Neural progenitor cell (in vitro differentiated cells): Measurements from ENCODE around the gene FREM2. TPM values are rescaled to one million over a fixed set of nuclear protein-coding genes. Genes with fewer than 3 reads are reported as not detected.

Experiments used
- DNase-seq: peaks from one replicate; pipeline ENCODE4 v3.0.0-alpha.2; 2016; ENCODE audit warnings: low spot score
- H2AFZ ChIP-seq: fragments of 200-600 bp; sonication (generic); replicated peaks from 2 replicates; pipeline ENCODE4 v1.6.1; 2016; ENCODE audit warnings: antibody characterized with exemption
- H3F3A ChIP-seq: fragments of 200-600 bp; sonication (generic); 2 replicates; pipeline ENCODE4 v1.6.1; 2016; ENCODE audit warnings: antibody characterized with exemption, low read depth
- H3K27ac ChIP-seq: fragments of 200-600 bp; sonication (generic); 2 replicates; pipeline ENCODE4 v1.5.1; 2016; ENCODE audit warnings: mild to moderate bottlenecking
- H3K27me3 ChIP-seq: fragments of 200-600 bp; sonication (generic); 2 replicates; pipeline ENCODE4 v1.6.1; 2016; ENCODE audit warnings: mild to moderate bottlenecking, moderate library complexity
- H3K36me3 ChIP-seq: fragments of 200-600 bp; sonication (generic); 2 replicates; pipeline ENCODE4 v1.5.1; 2016
- H3K4me1 ChIP-seq: fragments of 200-600 bp; sonication (generic); 2 replicates; pipeline ENCODE4 v1.6.1; 2016; ENCODE audit warnings: mixed run types
- H3K4me2 ChIP-seq: fragments of 200-600 bp; sonication (generic); 2 replicates; pipeline ENCODE4 v1.6.1; 2016
- H3K4me3 ChIP-seq: fragments of 200-600 bp; sonication (generic); 2 replicates; pipeline ENCODE4 v1.5.1; 2016
- H3K79me2 ChIP-seq: fragments of 200-600 bp; sonication (generic); 2 replicates; pipeline ENCODE4 v1.6.1; 2016; ENCODE audit warnings: low read depth
- H3K9ac ChIP-seq: fragments of 200-600 bp; sonication (generic); 2 replicates; pipeline ENCODE4 v1.6.1; 2016
- H3K9me3 ChIP-seq: fragments of 200-600 bp; sonication (generic); 2 replicates; pipeline ENCODE4 v1.5.1; 2016; ENCODE audit warnings: low read depth
- H4K20me1 ChIP-seq: fragments of 200-600 bp; sonication (generic); 2 replicates; pipeline ENCODE4 v1.6.1; 2016; ENCODE audit warnings: low read depth
- H3K27ac Mint-ChIP-seq: 3 replicates; pipeline ENCODE4 v1.8.0; 2021; ENCODE audit warnings: mixed read lengths
- H3K27me3 Mint-ChIP-seq: 2 replicates; pipeline ENCODE4 v1.8.0; 2022; ENCODE audit warnings: low read depth, mild to moderate bottlenecking, inconsistent platforms, moderate library complexity, mixed read lengths; ENCODE audit not compliant: insufficient read depth
- H3K36me3 Mint-ChIP-seq: 3 replicates; pipeline ENCODE4 v1.8.0; 2021; ENCODE audit warnings: mixed read lengths
- H3K4me1 Mint-ChIP-seq: 3 replicates; pipeline ENCODE4 v1.8.0; 2021; ENCODE audit warnings: mixed read lengths
- H3K4me3 Mint-ChIP-seq: 3 replicates; pipeline ENCODE4 v1.8.0; 2021; ENCODE audit warnings: mild to moderate bottlenecking, moderate library complexity, mixed read lengths
- H3K9me3 Mint-ChIP-seq: 3 replicates; pipeline ENCODE4 v1.8.0; 2020; ENCODE audit warnings: mixed read lengths
- EZH2 ChIP-seq: fragments of 200-600 bp; sonication (generic); IDR thresholded peaks from 2 replicates; pipeline ENCODE4 v1.6.1; 2017; ENCODE audit warnings: antibody characterized with exemption, mild to moderate bottlenecking, moderate library complexity
- EZH2phosphoT487 ChIP-seq: fragments of 200-600 bp; sonication (generic); IDR thresholded peaks from 2 replicates; pipeline ENCODE4 v1.6.1; 2017; ENCODE audit warnings: antibody characterized with exemption
- total RNA-seq: library from RNA; depleted of rRNA; stranded (reverse); fragments of >200 nt; gene quantifications from 2 replicates; pipeline ENCODE4 v1.2.3, GENCODE V29; 2015; ENCODE audit warnings: low replicate concordance
- TF ChIP-seq, protein P1 (sequence below): fragments of 200-600 bp; sonication (generic); IDR thresholded peaks from 2 replicates; pipeline ENCODE4 v1.5.1; 2017; ENCODE audit warnings: antibody characterized with exemption, mild to moderate bottlenecking

Gene FREM2
- total RNA-seq, 1 donor from 2014 or later = 21.3 TPM

- Histone ChIP-seq H3K36me3 (no peaks in the 10 kb centered on the region), H3K4me1 (peaks cover 8% of the 10 kb centered on the region), H3K79me2 (no peaks in the 10 kb centered on the region), H3K4me2 (no peak overlapping the region), H3K27me3 (no peaks in the 10 kb centered on the region), H2AFZ (no peak overlapping the region), H3K27ac (no peak overlapping the region), H3F3A (no peaks in the 10 kb centered on the region), H4K20me1 (no peaks in the 10 kb centered on the region), H3K9ac (no peak overlapping the region), H3K9me3 (no peaks in the 10 kb centered on the region), H3K4me3 (no peak overlapping the region)
- Mint-ChIP-seq H3K27me3 (peaks cover 2% of the 10 kb centered on the region), H3K4me3 (no peak overlapping the region), H3K36me3 (peaks cover 4% of the 10 kb centered on the region), H3K4me1 (no peaks in the 10 kb centered on the region), H3K27ac (no peak overlapping the region), H3K9me3 (no peaks in the 10 kb centered on the region)
- no peak for TF ChIP-seq EZH2
- TF ChIP-seq EZH2phosphoT487 = no peak
- TF ChIP-seq, protein P1, sequence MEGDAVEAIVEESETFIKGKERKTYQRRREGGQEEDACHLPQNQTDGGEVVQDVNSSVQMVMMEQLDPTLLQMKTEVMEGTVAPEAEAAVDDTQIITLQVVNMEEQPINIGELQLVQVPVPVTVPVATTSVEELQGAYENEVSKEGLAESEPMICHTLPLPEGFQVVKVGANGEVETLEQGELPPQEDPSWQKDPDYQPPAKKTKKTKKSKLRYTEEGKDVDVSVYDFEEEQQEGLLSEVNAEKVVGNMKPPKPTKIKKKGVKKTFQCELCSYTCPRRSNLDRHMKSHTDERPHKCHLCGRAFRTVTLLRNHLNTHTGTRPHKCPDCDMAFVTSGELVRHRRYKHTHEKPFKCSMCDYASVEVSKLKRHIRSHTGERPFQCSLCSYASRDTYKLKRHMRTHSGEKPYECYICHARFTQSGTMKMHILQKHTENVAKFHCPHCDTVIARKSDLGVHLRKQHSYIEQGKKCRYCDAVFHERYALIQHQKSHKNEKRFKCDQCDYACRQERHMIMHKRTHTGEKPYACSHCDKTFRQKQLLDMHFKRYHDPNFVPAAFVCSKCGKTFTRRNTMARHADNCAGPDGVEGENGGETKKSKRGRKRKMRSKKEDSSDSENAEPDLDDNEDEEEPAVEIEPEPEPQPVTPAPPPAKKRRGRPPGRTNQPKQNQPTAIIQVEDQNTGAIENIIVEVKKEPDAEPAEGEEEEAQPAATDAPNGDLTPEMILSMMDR = no peak
- no peak for DNase-seq
Measured at GRCh38 chr13:38844581-38844980, 157.7 kb downstream of the FREM2 start.

- Mint-ChIP-seq H3K4me1 (no peaks in the 10 kb centered on the region), H3K27ac (no peak overlapping the region), H3K4me3 (no peak overlapping the region), H3K36me3 (peaks cover 12% of the 10 kb centered on the region), H3K9me3 (no peaks in the 10 kb centered on the region), H3K27me3 (no peaks in the 10 kb centered on the region)
- Histone ChIP-seq H3K9me3 (no peaks in the 10 kb centered on the region), H3K36me3 (no peaks in the 10 kb centered on the region), H2AFZ (no peak overlapping the region), H3K27me3 (no peaks in the 10 kb centered on the region), H4K20me1 (no peaks in the 10 kb centered on the region), H3K27ac (no peak overlapping the region), H3K4me2 (no peak overlapping the region), H3K79me2 (no peaks in the 10 kb centered on the region), H3K4me3 (no peak overlapping the region), H3K4me1 (no peaks in the 10 kb centered on the region), H3K9ac (no peak overlapping the region), H3F3A (no peaks in the 10 kb centered on the region)
- DNase-seq = no peak
- TF ChIP-seq EZH2phosphoT487 (no peak), EZH2 (no peak)
- TF ChIP-seq, protein P1 = no peak
Measured at GRCh38 chr13:38848360-38848759, 161.5 kb downstream of the FREM2 start.

DNA sequence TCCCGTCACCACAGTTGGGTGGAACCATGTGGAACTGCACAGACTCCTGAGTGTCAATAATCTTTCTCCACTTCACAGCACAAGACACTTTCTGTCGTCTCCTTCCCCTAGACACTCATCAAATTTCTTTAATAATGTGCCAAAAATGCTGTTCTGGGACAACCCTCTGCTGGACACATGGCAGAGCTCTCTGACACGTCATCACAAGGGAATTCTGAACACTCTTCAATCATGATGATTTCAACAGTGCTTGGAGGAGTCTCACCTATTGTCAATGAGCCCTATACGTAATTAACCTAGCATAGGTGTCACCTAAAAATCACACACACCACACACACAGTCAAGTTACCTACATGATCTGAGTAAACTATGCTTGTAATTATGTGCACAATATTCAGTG lies 162.4 kb downstream of the FREM2 start:
- Mint-ChIP-seq H3K9me3 (no peaks in the 10 kb centered on the region), H3K27me3 (no peaks in the 10 kb centered on the region), H3K4me3 (no peak overlapping the region), H3K36me3 (peaks cover 13% of the 10 kb centered on the region), H3K27ac (no peak overlapping the region), H3K4me1 (no peaks in the 10 kb centered on the region)
- H3F3A ChIP-seq = no peaks in the 10 kb centered on the region
- H3K4me3 ChIP-seq = no peak overlapping the region
- H2AFZ ChIP-seq = no peak overlapping the region
- H3K27ac ChIP-seq = no peak overlapping the region
- H3K4me1 ChIP-seq = no peaks in the 10 kb centered on the region
- no peak for DNase-seq
- no peak overlapping the region for H3K4me2 ChIP-seq
- no peak overlapping the region for H3K9ac ChIP-seq
- no peaks in the 10 kb centered on the region for H4K20me1 ChIP-seq
- H3K9me3 ChIP-seq = no peaks in the 10 kb centered on the region
- H3K36me3 ChIP-seq = no peaks in the 10 kb centered on the region
- no peaks in the 10 kb centered on the region for H3K79me2 ChIP-seq
- TF ChIP-seq EZH2phosphoT487 = no peak
- TF ChIP-seq EZH2 = no peak
- TF ChIP-seq, protein P1 = no peak
- H3K27me3 ChIP-seq = no peaks in the 10 kb centered on the region
